ENCODE measurements around the gene IFT27.

The IFT27 gene

GRCh38 chr22:36768141-36768540, 7.8 kb downstream of the IFT27 start:
- intact Hi-C loops (cut with DNase I), result no loop called here
- DNase-seq, result peak in 2 of 10 donors; percentile 9 to 14

DNA sequence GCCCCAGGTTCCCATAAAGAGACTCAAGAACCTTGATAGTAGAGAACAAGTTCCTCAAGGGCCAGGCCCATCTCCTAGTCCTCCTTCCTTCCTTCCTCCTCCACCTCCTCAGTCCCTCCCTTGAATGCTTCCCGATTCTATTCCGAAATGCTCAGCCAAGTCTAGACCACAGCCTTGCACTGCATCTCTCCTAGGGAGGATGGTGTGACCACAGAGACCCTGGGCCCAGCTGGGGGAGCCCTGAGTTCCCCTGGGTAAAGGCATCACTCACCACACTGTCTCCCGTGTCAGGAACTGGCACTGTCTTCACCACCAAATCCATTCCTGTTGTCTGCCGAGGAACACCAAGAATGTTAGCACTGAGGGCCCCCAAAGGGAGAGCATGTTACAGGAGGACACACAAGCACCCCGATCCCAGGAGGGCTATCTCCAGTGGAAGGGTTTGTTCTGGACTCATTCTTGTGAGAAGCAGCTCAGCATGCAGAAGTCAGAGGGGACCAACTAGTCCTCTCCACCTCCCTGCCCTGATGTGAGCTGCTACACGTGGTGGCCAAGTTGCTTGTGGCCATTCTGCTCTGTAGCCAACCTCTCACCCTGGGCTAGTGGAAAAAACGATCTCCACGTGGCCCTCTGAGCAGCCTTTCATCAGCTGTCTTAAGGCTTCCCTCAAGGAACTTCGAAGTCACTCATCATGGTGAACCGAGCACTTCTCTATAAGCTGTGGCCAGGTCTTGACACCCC, 8.7 kb downstream of the IFT27 start:
- DNase-seq, result peak in 2 of 10 donors; percentile 15 to 32
- intact Hi-C loops (cut with DNase I), result no loop called here

GRCh38 chr22:36765943-36766450, 9.9 kb downstream of the IFT27 start:
- peak in 1 of 10 donors; percentile 53 for DNase-seq
- intact Hi-C loops (cut with DNase I), result no loop called here

DNA sequence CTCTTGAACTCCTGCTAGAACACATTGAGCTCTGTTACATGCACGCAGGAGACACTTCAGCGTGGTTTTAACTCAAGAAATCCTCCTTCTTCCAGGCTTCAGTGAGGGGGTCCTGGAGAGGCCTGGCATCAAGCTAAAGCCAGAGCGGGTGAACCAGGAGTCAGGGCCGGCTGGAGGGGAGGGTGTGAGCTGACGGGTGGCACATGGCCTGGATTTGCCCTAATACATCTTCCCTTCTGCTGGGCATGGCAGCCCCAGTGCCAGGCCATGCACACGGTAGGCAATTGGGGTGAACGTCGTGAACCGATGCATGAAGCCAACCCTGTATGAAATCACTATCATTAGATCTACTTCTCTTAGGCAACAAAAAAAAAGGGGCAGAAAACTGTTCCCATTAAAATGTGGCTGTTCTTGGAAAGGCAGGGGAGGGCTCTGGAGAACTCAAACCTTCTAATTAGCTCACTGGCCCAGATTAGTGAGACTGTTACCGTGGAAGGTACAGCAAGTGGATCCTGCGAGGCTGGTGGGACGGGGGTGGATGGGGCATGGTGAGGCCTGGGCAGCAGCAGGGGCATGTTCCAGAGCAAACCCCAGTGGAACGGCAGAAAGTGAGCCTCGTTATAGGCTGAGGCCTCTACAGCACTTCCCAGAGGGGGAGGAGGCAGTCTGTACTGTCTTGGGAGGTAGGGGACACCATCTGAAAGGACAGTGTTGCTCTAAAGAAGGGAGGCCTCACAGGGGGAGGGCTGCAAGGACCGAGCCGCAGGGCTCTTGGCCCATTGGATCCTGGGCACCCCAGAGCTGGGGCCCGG, 10.6 kb downstream of the IFT27 start:
- intact Hi-C loops (cut with DNase I), result no loop called here
- DNase-seq, result peak in 2 of 10 donors; percentile 58 to 71

- DNase-seq, result peak in 2 of 10 donors; percentile 35 to 71
- intact Hi-C loops (cut with DNase I), result no loop called here
Measured at GRCh38 chr22:36764641-36765040, 11.3 kb downstream of the IFT27 start.

- intact Hi-C loops (cut with DNase I), result no loop called here
- DNase-seq, result peak in 2 of 10 donors; percentile 41 to 51
Measured at GRCh38 chr22:36764060-36764459, 11.9 kb downstream of the IFT27 start.

GRCh38 chr22:36763576-36763975, 12.3 kb downstream of the IFT27 start:
- DNase-seq, result peak in 2 of 10 donors; percentile 38 to 64
- intact Hi-C loops (cut with DNase I), result no loop called here

DNA sequence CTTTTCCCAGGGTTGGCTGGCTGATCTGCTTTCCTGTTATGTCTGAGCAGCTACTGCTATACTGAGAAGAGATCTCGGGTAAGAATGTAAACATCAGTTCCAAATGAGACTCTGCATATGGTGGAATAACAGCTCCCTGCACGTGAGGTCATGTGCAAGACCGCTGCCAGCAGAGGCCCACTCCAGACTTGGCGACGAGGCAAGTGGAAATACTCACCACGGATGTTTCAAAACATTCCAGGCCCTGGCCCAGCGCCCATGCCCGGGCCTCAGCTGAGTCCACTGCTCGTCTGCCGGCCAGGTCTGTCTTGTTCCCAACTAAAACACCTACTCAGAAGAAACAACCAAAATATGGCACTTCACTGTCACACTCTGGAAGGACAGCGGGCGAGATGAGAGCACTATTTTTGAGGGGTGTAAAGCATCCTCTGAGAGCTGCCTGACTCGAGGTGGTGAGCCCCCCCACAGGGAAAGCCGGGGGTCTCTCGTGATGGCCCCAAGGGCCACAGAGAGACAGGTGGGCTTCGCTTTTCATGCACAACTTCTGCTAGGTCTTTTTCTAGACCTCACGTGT, 13.1 kb downstream of the IFT27 start:
- DNase-seq, result peak in 3 of 10 donors; percentile 11 to 75 (median 70)
- intact Hi-C loops (cut with DNase I), result no loop called here

DNA sequence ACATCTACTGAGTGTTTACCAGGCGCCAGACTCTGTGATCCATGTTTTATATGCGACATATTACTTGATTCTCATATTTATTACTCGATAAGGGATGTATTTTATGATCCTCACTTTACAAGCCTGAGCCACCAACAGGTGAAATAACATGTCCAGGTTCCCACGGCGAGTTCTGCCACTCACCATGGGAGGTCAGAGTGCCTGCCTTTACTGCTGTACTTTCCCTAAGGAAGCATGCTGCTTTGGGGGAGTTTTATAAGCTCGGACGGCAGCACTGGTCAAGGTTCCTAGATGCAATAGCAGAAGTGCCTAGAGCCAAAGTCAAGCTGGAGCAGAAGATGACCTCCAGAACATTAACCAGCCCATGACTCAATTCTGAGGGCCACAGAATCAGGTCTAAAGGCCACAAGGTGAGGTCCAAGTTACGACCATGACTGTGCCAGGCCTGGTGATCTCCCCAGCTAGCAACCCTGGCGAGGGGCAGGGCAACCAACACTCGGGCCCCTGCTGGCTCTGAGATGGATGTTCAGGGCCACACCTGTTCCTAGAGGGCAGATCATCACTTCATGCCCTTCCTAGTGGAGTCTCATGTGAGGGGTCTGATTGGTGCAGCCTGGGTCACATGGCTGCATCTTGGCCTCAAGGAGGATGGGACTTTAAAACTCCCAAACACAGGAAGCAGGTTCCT, 14.2 kb downstream of the IFT27 start:
- intact Hi-C loops (cut with DNase I), result no loop called here
- DNase-seq, result peak in 3 of 10 donors; percentile 7 to 42 (median 33)

DNA sequence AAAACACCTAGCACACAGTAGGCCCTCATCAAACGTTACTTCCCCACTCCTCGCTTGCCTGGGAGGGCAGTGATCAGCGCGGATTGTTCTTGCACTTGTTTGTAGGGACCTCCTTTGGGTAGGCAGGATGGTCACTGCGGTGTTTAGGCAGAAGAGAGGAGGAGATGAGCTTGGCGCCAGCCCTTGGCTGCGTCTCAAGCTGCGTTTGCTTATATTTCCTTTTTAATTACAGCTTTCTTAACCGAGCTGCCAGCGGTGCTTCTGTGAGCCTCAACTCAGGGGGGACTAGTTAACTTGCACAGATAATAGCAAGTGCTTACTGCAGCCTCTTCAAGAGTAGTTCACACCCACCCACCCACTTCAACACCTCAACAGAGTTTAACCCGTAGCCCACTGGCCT, 15.1 kb downstream of the IFT27 start:
- intact Hi-C loops (cut with DNase I), result no loop called here

DNA sequence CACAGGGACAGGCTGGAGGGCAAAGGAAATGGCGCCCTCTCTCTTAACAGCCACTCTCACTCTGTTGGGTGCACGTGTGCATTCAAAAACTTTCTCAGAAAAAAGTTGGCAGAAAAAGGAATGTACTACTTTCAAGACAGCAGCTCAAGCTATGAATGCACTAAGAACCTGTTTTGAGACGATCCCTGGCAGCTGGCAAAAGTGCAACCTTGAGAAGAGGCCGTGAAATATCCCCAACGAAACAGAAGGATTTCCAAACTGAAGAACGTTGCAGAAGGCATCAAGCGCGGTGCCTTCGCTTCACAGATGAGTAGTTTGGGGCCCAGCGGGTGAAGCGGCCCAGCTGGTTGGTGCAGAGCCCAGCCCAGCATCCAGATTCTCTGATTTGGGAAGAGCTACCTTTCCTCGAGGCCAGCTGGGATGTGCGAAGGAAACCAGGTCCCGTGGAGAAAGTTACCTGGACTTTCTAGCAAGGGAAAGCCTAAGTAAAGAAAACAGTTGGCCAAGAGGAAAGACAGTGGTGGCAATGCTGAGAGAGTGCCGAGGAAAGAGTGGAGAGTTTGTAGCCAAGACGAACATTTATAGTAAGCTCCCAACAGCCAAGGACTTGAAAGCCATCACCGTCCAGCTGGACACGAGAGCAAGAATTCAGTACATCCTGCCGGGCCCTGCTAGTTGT, 16.3 kb downstream of the IFT27 start:
- peak in 3 of 10 donors; percentile 5 to 58 (median 20) for DNase-seq
- intact Hi-C loops (cut with DNase I), result loop anchor here (5.0 kb wide), 1 partner anchor 212 kb away; no protein-coding TSS in a partner anchor

More for the DNA sequence above, 15.1 kb downstream of the IFT27 start:
- DNase-seq, result peak in 2 of 10 donors; percentile 12 to 59

DNA sequence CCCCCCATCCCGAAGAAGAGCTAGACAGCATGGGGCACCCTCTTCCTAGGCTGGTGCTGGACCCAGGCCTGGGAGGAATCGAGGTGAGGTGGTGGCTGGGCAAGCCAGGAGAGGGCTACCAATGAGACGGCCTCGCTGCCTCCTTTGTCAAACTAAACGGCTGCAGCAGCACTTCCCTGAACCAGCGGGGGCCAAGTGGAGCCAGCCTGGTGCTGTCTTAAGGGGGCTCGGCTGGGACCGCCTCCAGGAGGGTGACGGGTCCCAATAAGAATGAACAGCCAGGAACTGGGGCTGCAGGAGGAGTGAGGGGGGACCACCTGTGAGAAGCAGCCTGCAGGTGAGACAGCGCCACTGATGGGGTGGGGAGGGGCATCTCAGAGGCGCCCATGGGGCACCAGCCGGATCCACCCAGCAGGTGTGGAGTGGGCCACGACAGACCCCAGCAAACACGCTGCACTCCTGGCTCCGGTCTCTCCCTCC, 17.1 kb downstream of the IFT27 start:
- intact Hi-C loops (cut with DNase I), result loop anchor here (5.0 kb wide), 1 partner anchor 212 kb away; no protein-coding TSS in a partner anchor
- peak in 3 of 10 donors; percentile 10 to 57 (median 46) for DNase-seq

DNA sequence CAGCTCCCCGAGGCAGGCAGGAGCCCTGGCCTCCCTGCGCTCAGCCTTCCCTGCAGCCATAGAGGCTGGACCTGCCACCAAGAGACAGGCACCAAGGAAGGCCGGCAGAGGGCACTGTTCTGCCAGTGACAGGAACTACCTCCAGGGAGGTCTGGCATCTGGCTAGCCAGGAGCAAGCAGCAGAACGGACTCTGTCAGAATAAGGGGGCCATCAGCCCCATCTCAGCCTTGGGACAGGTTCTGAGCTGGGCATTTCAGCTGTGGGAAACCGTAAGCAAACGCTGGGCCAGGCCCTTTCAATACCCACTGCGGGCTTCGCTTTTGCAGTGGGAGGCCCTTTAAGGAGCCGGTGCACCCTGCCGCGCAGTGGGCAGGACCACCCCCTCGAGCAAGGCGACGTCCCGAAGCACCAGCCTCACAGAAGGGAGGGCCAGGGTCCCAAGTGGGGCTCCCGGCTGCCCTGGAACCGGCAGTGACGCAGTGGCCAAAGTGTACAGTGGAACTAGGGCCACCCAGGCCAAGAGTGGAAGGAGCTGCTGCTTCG, 18.2 kb downstream of the IFT27 start:
- peak; percentile 52 to 96 (median 79) for DNase-seq
- intact Hi-C loops (cut with DNase I), result loop anchor here (5.0 kb wide), 1 partner anchor 210 kb away; no protein-coding TSS in a partner anchor

GRCh38 chr22:36756746-36757655, 18.9 kb downstream of the IFT27 start:
- DNase-seq, result peak in 2 of 10 donors; percentile 59 to 66
- intact Hi-C loops (cut with DNase I), result loop anchor here (5.0 kb wide), 1 partner anchor 210 kb away; no protein-coding TSS in a partner anchor

DNA sequence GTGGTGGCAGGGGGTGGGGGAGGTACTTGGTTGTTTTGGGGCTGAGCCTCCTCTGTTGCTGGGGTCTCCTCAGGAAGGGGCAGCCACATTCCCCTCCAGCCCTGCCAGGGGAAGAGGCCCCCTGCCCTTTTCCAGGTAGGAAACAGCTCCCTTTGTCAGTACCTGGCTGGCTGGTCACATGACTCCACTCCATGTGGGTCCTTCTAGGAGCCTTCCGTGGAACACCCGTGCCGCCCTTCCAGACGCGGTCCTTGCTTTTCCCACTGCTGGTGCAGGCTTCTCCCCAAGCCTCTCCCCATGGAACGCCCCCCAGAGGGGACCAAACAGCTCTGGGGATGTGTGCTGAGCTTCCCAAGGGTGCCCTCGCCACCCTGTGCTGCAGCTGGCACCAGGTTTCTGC, 19.9 kb downstream of the IFT27 start:
- intact Hi-C loops (cut with DNase I), result loop anchor here (5.0 kb wide), 1 partner anchor 209 kb away; no protein-coding TSS in a partner anchor
- peak in 2 of 10 donors; percentile 72 to 73 for DNase-seq

- DNase-seq, result no peak
- intact Hi-C loops (cut with DNase I), result loop anchor here (5.0 kb wide), 1 partner anchor 208 kb away; no protein-coding TSS in a partner anchor
Measured at GRCh38 chr22:36755316-36755715, 20.6 kb downstream of the IFT27 start.

DNA sequence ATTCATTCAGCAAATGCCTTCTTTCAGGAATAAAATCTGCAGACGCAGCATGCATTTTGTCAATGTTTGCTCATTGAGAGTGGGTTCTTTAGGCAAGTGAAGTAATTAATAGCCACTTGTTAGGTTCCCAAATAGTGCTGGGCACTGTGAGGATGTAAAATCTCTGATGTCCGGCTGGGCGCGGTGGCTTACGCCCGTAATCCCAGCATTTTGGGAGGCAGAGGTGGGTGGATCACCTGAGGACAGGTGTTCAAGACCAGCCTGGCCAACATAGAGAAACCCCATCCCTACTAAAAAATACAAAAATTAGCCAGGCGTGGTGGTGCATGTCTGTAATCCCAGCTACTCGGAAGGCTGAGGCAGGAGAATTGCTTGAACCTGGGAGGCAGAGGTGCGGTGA, 21.0 kb downstream of the IFT27 start:
- intact Hi-C loops (cut with DNase I), result loop anchor here (5.0 kb wide), 1 partner anchor 208 kb away; no protein-coding TSS in a partner anchor
- peak in 3 of 10 donors; percentile 44 to 60 (median 55) for DNase-seq

DNA sequence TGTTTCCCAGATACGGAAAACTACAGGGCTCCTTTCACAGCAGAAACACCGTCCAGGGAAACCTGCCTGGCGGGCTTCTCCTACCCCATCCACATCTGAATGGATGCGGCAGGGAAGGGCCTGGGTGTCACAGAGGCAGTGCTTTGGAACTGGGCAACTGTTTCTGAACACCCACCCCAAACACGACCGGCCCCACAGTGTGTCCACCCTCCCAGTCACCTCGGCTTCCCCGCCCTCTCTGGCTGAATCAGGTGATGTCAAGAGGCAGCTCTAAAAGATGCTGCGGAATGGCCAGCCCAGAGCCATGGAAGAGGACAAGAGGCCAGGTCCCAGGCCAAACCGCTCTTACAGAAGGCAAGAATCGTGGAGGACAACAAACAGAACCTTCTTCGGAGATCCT, 22.0 kb downstream of the IFT27 start:
- intact Hi-C loops (cut with DNase I), result no loop called here
- DNase-seq, result peak in 3 of 10 donors; percentile 50 to 73 (median 62)
